Ishikawa (cell line): ENCODE data around the gene TMEFF2.

Experiments
- CEBPB ChIP-seq: IDR thresholded peaks from 2 replicates; pipeline ENCODE4 v1.6.1; 2012
- CREB1 ChIP-seq: IDR thresholded peaks from 2 replicates; pipeline ENCODE4 v1.6.1; 2012; ENCODE audit warnings: low read depth
- EGR1 ChIP-seq: IDR thresholded peaks from 2 replicates; pipeline ENCODE4 v1.6.1; 2012
- EP300 ChIP-seq: IDR thresholded peaks from 2 replicates; pipeline ENCODE4 v1.6.1; 2012; ENCODE audit warnings: borderline replicate concordance
- FOXM1 ChIP-seq: IDR thresholded peaks from 2 replicates; pipeline ENCODE4 v1.6.1; 2012; ENCODE audit warnings: low read depth, borderline replicate concordance
- NFIC ChIP-seq: IDR thresholded peaks from 2 replicates; pipeline ENCODE4 v1.6.1; 2012
- RAD21 ChIP-seq: IDR thresholded peaks from 2 replicates; pipeline ENCODE4 v1.6.1; 2012; ENCODE audit warnings: low read depth
- TAF1 ChIP-seq: IDR thresholded peaks from 2 replicates; pipeline ENCODE4 v1.6.1; 2012; ENCODE audit warnings: low read depth, mild to moderate bottlenecking
- TCF12 ChIP-seq: IDR thresholded peaks from 2 replicates; pipeline ENCODE4 v1.6.1; 2012; ENCODE audit warnings: low read depth
- TEAD4 ChIP-seq: IDR thresholded peaks from 2 replicates; pipeline ENCODE4 v1.6.1; 2012
- YY1 ChIP-seq: IDR thresholded peaks from 2 replicates; pipeline ENCODE4 v1.6.1; 2012; ENCODE audit warnings: low read depth
- ZBTB7A ChIP-seq: IDR thresholded peaks from 2 replicates; pipeline ENCODE4 v1.6.1; 2012; ENCODE audit warnings: low read depth
- TF ChIP-seq, protein P1 (sequence below): IDR thresholded peaks from 2 replicates; pipeline ENCODE4 v1.6.1; 2012
- TF ChIP-seq, protein P2 (sequence below): IDR thresholded peaks from 2 replicates; pipeline ENCODE4 v1.6.1; 2012; ENCODE audit warnings: low read depth, mild to moderate bottlenecking
- TF ChIP-seq, protein P3 (sequence below): IDR thresholded peaks from 2 replicates; pipeline ENCODE4 v1.6.1; 2012

Gene TMEFF2

DNA sequence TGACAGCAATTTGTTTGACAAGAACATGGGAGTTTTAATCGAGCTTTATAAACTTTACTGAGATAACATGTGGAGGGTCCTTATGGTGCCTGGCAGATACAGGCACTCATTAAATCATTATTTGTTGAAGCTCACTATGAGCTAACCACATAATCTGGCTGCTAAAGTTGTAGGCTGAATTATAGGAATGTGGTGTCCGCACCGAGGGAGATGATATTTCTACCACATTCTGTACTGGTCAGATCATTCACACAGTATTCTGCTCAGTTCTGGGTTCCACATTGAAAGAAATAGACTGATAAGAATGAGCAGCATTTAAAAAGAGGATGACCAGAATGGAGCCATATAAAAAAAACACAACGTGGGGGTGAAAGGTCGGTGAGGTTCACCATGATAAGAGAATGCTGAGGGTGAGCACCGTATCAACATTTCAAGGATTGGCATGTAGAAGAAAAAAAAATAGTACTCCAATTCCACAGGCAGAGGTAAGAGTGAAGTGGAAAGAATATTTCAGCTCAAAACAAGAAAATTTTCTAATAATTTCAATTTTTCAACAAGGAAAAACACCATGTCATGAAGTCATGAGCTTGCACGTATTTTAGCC, 54.4 kb downstream of the TMEFF2 start:
- TF ChIP-seq NFIC (no peak), CEBPB (no peak), EGR1 (no peak), TAF1 (no peak), CREB1 (no peak), TCF12 (no peak), EP300 (no peak), YY1 (no peak), TEAD4 (no peak)
- TF ChIP-seq, protein P1, sequence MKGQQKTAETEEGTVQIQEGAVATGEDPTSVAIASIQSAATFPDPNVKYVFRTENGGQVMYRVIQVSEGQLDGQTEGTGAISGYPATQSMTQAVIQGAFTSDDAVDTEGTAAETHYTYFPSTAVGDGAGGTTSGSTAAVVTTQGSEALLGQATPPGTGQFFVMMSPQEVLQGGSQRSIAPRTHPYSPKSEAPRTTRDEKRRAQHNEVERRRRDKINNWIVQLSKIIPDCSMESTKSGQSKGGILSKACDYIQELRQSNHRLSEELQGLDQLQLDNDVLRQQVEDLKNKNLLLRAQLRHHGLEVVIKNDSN: no peak
- TF ChIP-seq, protein P2, sequence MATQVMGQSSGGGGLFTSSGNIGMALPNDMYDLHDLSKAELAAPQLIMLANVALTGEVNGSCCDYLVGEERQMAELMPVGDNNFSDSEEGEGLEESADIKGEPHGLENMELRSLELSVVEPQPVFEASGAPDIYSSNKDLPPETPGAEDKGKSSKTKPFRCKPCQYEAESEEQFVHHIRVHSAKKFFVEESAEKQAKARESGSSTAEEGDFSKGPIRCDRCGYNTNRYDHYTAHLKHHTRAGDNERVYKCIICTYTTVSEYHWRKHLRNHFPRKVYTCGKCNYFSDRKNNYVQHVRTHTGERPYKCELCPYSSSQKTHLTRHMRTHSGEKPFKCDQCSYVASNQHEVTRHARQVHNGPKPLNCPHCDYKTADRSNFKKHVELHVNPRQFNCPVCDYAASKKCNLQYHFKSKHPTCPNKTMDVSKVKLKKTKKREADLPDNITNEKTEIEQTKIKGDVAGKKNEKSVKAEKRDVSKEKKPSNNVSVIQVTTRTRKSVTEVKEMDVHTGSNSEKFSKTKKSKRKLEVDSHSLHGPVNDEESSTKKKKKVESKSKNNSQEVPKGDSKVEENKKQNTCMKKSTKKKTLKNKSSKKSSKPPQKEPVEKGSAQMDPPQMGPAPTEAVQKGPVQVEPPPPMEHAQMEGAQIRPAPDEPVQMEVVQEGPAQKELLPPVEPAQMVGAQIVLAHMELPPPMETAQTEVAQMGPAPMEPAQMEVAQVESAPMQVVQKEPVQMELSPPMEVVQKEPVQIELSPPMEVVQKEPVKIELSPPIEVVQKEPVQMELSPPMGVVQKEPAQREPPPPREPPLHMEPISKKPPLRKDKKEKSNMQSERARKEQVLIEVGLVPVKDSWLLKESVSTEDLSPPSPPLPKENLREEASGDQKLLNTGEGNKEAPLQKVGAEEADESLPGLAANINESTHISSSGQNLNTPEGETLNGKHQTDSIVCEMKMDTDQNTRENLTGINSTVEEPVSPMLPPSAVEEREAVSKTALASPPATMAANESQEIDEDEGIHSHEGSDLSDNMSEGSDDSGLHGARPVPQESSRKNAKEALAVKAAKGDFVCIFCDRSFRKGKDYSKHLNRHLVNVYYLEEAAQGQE: no peak
- TF ChIP-seq, protein P3, sequence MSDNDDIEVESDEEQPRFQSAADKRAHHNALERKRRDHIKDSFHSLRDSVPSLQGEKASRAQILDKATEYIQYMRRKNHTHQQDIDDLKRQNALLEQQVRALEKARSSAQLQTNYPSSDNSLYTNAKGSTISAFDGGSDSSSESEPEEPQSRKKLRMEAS: no peak

DNA sequence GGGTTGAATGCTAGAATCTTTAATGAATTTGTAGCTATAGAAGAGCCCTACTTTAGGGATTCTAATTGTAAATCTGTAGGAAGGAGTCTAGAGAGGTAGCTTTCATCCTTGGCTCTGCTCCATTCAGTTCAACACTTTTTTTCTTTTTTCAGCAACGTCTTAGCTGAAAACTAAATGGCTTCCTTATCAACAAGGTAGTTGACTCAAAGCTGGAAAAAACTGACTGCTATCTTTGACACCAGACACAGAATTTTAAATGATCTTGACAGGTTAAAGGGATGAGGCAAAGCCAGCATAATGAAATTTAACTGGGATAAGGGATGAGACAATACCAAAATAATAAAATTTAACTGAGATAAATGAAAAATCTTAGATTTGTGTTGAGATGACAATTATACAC, 54.9 kb downstream of the TMEFF2 start:
- TF ChIP-seq, protein P2: no peak
- TF ChIP-seq FOXM1 (no peak), CREB1 (no peak), CEBPB (no peak), NFIC (no peak), YY1 (no peak), EGR1 (no peak), RAD21 (no peak), TEAD4 (no peak)
- TF ChIP-seq, protein P1: no peak

DNA sequence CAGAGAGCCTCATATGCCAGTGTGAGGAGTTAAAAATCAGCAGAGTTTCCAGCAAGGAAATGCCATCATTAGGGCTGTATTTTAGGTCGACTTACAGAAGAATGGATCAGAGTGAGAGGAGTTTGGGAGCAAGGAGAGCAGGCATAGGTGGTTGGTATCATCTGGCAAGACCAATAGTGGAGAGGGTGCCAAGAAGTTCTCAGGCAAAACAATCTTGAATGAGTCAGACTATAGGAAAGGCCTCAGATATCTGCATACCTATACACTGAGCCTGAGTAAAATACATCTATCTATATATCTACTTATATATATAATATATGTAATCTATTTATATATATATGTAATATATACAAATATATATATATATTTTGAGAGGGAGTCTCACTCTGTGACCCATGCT, 57.3 kb downstream of the TMEFF2 start:
- TF ChIP-seq, protein P2: no peak
- TF ChIP-seq TCF12 (no peak), ZBTB7A (no peak), CEBPB (no peak), FOXM1 (no peak), EP300 (no peak), YY1 (no peak), TEAD4 (no peak)
- TF ChIP-seq, protein P1: no peak
- TF ChIP-seq, protein P3: no peak

DNA sequence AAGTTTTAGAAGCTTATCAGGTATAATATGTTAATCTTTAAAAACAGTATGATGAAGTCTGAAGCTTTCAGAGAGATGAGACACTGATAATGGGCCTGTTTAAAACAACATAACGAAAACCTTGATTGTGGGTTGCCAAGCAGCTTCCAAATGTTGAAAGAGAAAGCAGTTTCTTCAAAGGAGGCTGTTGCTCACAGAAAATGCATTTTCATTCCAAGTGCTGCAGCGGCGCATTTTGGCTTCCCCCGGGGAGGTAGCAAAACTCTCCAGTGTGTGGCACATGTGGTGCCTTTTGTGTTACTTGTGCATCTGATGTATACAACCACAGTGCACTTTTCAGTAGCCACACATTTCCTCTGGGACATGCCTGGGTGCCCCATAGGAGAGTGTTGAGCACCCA, 66.1 kb downstream of the TMEFF2 start:
- TF ChIP-seq TCF12: no peak
- TF ChIP-seq TAF1: no peak
- TF ChIP-seq, protein P1: no peak
- TF ChIP-seq EP300: no peak
- no peak for TF ChIP-seq TEAD4
- TF ChIP-seq YY1: no peak
- no peak for TF ChIP-seq CREB1
